Measurements from ENCODE around the gene EGF.

EGF gene

DNA sequence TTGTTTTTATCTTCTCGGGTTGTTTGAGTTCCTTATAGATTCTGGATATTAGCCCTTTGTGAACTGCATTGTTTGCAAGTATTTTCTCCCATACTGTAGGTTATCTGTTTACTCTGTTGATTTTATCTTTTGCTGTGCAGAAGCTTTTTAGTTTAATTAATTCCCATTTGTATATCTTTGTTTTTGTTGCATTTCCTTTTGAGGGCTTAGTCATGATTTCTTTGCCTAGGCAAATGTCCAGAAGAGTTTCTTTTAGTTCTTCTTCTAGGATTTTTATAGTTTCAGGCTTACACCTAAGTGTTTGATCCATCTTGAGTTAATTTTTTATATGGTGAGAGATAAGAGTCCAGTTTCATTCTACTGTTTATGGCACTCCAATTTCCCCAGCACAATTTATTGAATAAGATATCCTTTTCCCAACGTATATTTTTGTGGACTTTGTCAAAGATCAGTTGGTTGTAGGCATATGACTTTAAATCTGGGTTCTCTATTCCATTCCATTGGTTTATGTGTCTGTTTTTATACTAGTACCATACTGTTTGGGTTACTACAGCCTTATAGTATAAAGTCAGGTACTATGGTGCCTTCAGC, 54.3 kb downstream of the EGF start:
- DNase-seq, result no peak

DNA sequence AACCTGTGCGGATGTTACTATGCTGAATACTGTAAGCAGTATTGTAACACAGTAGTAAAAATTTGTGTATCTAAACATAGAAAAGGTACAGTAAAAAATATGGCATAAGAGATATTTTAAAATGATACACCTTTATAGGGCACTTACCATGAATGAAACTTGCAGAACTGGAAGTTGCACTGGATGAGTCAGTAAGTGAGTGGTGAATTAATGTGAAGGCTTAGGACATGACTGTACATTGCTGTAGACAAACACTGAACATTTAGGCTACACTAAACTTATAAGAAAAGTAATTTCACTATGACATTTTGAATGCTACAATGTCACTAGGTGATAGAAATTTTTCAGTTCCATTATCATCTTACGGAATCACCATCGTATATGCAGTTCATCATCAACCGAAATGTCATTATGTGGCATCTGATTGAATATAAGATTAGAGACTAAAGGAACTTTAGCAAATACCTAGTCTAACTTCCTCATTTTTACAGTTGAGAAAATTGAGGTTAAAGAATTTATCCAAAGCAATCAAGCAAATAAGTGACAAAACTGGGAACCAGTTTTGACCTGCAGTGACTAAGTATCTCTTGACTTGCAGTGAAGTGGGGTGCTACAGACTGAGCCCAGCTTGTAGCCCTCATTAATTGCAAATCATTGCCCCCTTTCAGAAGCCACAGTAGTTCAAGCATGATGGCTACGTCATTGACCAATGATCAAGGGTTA, 55.3 kb downstream of the EGF start:
- DNase-seq, result no peak

DNA sequence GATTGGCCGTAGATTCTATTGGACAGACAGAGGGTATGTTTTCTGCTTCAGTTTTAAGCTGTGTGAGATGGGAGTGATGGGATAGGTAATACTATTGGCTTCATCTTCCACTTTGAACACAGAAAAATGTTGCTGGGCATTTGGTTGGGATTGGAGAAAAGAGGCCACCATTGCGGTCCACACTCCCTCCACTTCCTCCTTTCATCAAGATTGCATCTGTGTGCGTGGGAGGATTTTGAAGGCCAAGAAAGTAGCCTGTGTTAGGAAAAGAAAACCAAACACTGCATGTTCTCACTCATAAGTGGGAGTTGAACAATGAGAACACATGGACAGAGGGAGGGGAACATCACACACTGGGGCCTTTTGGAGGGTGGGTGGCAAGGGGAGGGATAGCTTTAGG, 56.4 kb downstream of the EGF start:
- DNase-seq, result peak; percentile 79

DNA sequence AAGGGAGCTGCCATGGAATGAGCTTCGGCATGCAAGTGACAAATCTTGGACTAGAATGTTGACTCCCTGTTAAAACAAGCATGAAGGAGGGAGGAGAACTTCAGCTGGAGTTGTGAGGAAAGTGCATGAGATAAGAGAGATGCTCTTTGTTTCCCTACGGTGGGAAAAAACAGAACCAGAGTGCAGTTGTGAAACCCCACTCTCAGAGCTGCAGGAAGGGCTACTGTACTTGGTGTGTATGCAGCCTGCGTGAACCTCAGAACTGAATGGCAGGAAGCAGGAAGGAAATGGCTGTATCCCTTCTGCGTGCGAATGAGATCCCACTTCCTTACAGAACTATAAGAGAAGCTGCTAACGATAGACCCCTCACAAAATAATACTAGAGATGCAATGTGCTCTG, 57.2 kb downstream of the EGF start:
- DNase-seq, result peak; percentile 39

- no peak for DNase-seq
Observed at GRCh38 chr4:109972786-109973528, 60.3 kb downstream of the EGF start.

DNA sequence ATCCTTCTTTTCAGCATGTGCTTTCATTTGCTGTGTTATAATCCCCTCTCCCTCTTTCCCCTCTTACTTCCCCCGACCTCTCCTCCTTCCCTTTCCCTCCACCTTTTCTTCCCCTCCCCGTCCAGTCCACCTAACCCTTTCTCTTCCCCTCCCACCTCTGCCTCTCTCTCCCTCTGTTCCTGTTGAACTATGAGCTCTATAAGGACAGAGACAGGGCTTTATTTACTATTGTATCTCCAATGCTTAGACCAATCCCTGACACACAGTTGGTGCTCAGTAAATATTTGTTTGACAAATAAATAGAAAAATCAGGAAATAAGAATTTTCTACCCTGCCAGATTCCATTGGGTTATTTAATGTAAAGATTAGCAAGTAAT, 60.8 kb downstream of the EGF start:
- DNase-seq, result no peak

- DNase-seq, result no peak
Observed at GRCh38 chr4:109976189-109976588, 63.5 kb downstream of the EGF start.

GRCh38 chr4:109977854-109978501, 65.3 kb downstream of the EGF start:
- DNase-seq, result peak; percentile 55

- DNase-seq, result peak; percentile 37
Observed at GRCh38 chr4:109978704-109979454, 66.2 kb downstream of the EGF start.

- no peak for DNase-seq
Observed at GRCh38 chr4:109979920-109980717, 67.4 kb downstream of the EGF start.

DNA sequence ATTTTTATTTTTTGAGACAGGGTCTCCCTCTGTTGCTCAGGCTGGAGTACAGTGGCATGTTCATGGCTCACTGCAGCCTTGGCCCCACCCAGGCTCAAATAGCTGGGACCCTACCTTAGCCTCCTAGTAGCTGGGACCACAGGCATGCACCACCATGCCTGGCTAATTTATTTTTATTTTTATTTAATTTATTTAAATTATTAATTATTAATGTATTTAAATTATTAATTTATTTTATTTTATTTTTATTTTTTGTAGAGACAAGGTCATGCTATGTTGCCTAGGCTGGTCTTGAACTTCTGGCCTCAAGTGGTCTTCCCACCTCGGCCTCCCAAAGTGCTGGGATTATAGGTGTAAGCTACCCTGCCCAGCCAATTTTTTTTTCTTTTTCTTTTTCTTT, 69.3 kb downstream of the EGF start:
- no peak for DNase-seq

GRCh38 chr4:109982521-109982920, 69.8 kb downstream of the EGF start:
- no peak for DNase-seq

DNA sequence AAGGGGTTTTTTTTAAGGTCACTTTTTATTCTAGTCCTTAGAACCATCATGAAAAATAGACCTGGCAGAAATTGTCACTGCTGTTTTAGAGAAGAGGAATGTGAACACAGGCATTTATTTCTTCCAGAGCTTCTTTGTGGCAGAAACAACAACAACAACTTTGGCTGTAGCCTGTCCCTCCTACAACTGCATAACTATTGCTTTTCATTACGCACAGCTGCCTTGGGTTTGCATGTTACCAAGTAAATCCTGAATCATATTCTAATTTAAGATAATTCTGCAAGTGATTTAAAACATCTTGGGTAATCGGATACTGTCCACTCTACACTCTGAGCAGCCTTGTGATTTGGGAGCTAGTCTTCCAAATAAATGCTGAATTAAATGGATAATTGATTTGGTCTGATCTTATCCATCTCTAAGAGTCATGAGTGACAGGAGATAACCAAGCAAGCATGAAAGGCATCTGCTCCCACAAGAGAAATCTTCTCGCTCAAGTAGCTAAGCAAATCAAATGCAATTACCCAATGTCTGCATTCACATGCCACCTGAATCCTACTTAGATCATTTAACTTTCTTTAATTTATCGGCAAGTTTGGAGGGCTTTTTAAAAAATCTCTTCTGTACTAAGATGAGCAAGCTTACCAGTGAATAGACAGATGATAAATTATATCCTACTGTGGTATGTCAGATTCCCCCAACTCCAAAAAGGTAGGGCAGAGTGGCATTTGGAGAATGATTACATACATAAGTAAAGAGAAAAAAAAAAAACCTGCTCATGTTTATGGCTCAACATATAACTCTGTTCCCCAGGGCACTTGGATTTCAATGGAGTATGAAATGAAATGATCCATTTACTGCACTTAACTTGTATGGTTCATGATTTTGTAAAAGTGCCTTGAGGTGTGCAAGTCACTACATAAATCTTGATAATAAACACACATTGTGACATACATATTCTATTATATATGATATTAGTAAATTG, 73.6 kb downstream of the EGF start:
- no peak for DNase-seq

DNA sequence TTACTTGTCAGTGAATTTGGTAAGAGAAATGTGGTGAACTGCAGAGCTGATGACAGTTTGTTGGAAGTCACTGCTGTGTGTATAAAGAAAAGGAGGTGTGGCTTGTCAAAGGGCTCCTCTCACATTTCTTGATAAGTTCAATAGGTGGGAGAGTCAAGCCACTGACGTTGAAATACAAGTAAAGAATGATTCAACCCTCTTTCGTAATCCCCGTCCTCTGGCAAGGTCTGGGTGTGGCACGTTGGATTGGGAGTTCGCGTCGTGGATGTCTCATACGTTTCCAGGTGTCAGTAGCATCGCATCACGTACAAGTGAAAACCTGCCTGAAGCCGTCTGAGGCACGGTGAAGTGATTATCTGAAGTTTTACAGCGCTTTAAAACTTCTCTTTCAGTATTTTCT, 76.4 kb downstream of the EGF start:
- DNase-seq, result no peak

DNA sequence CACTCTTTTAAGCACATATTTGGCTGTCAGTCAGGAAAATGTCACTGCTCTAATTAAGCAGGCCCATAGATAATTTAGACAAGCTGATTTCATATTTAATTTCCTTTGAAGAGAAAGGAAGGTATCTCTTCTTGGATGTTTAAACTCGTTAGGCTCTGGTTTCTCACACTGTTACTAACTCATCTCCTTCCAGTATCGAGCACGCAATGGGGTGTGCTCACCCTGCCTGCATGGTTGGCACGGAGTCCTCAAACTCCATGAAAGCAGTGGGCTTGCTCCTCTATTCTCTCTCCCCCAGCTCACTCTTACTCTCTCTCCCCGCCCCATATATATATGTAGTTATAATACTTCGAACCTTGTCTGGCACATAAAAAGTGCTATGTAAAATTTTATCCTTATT, 76.9 kb downstream of the EGF start:
- no peak for DNase-seq

- peak; percentile 72 for DNase-seq
Observed at GRCh38 chr4:109990261-109991257, 77.9 kb downstream of the EGF start.

- no peak for DNase-seq
Observed at GRCh38 chr4:109993116-109993515, 80.4 kb downstream of the EGF start.

- DNase-seq, result peak; percentile 89
Observed at GRCh38 chr4:109994415-109994827, 81.7 kb downstream of the EGF start.

DNA sequence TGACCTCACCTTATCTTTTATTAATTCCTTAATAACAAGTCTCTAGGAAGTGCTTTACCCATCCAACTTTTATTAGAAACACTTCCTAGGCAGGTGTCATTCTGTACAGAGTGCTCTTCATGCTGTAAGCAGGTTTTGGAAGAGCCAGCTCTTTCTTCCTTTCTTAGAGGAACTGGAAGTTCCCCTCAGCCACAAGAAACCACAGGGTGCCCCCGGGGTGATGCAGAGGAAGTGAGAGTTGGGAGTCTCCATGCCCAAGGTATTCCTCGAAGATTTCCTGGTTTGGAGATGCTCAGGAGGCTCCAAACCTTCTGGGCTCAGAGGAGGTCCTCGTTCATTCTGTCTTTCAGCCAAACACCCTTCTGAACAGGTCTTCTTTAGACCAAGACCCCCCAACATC, 83.8 kb downstream of the EGF start:
- peak; percentile 65 for DNase-seq
